H7 (cell line): ENCODE results near the gene ATXN7L2. TPM values are rescaled to one million over a fixed set of nuclear protein-coding genes. Genes with fewer than 3 reads are reported as not detected.

Source experiments
- DNase-seq: peaks from one replicate; pipeline ENCODE4 v3.0.0; 2012
- H3K27me3 ChIP-seq: 2 replicates; pipeline ENCODE4 v1.6.0; 2011; ENCODE audit warnings: mild to moderate bottlenecking, low read length; ENCODE audit not compliant: control insufficient read depth, insufficient read depth
- H3K36me3 ChIP-seq: replicated peaks from 2 replicates; pipeline ENCODE4 v1.5.1; 2011; ENCODE audit warnings: low read length; ENCODE audit not compliant: control insufficient read depth, insufficient read depth
- H3K4me3 ChIP-seq: 2 replicates; pipeline ENCODE4 v1.5.1; 2011; ENCODE audit warnings: low read depth, mild to moderate bottlenecking, control low read depth, low read length, moderate library complexity; ENCODE audit not compliant: insufficient read depth
- total RNA-seq: library from RNA; depleted of rRNA; stranded (reverse); fragments of >200 nt; shearing (Covaris generic); gene quantifications from 2 replicates; pipeline ENCODE4 v1.2.3, GENCODE V29; 2014

The ATXN7L2 gene
- total RNA-seq, 1 experiment from 2014 or later: 9.9 TPM

GRCh38 chr1:109482791-109483671, 674 bp upstream of the ATXN7L2 start:
- H3K36me3 ChIP-seq: no peaks in the 10 kb centered on the region; the same call in 1 of the 2 replicates
- peak overlapping the region; percentile 70 for H3K4me3 ChIP-seq
- DNase-seq: peak; percentile 90
- H3K27me3 ChIP-seq: no peaks in the 10 kb centered on the region; the same call in 1 of the 2 replicates

- H3K36me3 ChIP-seq: peaks cover 1% of the 10 kb centered on the region
- peak; percentile 71 for DNase-seq
- no peaks in the 10 kb centered on the region; the same call in 1 of the 2 replicates for H3K27me3 ChIP-seq
- H3K4me3 ChIP-seq: peak overlapping the region; percentile 74
Measured at GRCh38 chr1:109484519-109484975, 842 bp downstream of the ATXN7L2 start.

DNA sequence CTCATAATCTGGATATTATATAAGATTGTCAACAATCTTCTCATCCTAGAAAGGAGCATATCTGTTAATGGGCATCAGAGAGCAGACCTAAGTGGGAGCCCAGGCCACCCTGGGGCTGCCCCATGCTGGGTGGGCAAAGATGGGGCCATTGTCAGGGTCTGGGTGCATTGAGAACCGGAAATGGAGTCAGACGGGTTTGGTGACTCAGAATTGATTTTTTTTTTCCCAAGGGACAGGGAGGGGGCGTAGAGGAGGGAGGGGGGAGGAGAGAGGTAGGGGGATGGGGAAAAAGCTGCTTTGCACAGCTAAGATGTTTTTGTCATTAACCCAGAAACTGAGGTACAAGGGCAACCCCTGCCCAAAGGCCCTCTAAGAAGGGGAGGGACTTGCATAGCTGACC, 1.3 kb downstream of the ATXN7L2 start:
- Histone ChIP-seq H3K36me3 (peaks cover 1% of the 10 kb centered on the region), H3K27me3 (no peaks in the 10 kb centered on the region; the same call in 1 of the 2 replicates), H3K4me3 (peak overlapping the region; percentile 74)
- DNase-seq: peak; percentile 68

GRCh38 chr1:109487261-109487660, 3.6 kb downstream of the ATXN7L2 start:
- Histone ChIP-seq H3K36me3 (peaks cover 1% of the 10 kb centered on the region), H3K4me3 (no peak overlapping the region), H3K27me3 (no peaks in the 10 kb centered on the region)
- no peak for DNase-seq

- H3K4me3 ChIP-seq: no peak overlapping the region
- peak; percentile 81 for DNase-seq
- peaks cover 1% of the 10 kb centered on the region for H3K36me3 ChIP-seq
- no peaks in the 10 kb centered on the region for H3K27me3 ChIP-seq
Measured at GRCh38 chr1:109488201-109488600, 4.5 kb downstream of the ATXN7L2 start.

- DNase-seq: no peak
- Histone ChIP-seq H3K27me3 (no peaks in the 10 kb centered on the region), H3K4me3 (no peak overlapping the region), H3K36me3 (peaks cover 1% of the 10 kb centered on the region)
Measured at GRCh38 chr1:109488696-109489095, 5.0 kb downstream of the ATXN7L2 start.

GRCh38 chr1:109490029-109490933, 6.6 kb downstream of the ATXN7L2 start:
- Histone ChIP-seq H3K36me3 (peaks cover 1% of the 10 kb centered on the region), H3K4me3 (no peak overlapping the region), H3K27me3 (no peaks in the 10 kb centered on the region)
- DNase-seq: peak; percentile 89

- DNase-seq: no peak
- Histone ChIP-seq H3K4me3 (no peak overlapping the region), H3K27me3 (no peaks in the 10 kb centered on the region), H3K36me3 (peaks cover 1% of the 10 kb centered on the region)
Measured at GRCh38 chr1:109490934-109491302, 7.2 kb downstream of the ATXN7L2 start.

GRCh38 chr1:109491372-109491771, 7.7 kb downstream of the ATXN7L2 start:
- Histone ChIP-seq H3K27me3 (no peaks in the 10 kb centered on the region), H3K36me3 (peaks cover 1% of the 10 kb centered on the region), H3K4me3 (no peak overlapping the region)
- DNase-seq: no peak

DNA sequence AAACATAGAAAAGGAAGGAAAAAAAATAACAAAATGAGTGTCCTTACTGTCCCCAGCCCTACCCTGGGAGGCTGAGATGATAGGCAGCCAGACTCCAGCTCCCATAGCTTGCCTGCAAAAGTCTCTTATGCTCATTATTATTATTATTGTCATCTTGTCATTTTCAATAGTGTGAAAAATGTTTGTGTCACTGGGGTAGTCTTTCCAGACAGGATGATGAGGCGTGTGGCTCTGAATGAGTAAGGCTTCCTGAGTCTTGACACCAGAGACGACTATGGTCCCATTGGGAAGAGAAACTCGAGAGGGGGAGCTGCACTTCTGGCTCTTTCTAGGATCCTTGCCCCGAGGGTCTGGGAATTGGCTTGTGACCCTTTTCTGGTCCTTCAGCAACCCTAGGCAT, 9.1 kb downstream of the ATXN7L2 start:
- Histone ChIP-seq H3K4me3 (no peak overlapping the region), H3K27me3 (no peaks in the 10 kb centered on the region), H3K36me3 (peaks cover 1% of the 10 kb centered on the region)
- no peak for DNase-seq

DNA sequence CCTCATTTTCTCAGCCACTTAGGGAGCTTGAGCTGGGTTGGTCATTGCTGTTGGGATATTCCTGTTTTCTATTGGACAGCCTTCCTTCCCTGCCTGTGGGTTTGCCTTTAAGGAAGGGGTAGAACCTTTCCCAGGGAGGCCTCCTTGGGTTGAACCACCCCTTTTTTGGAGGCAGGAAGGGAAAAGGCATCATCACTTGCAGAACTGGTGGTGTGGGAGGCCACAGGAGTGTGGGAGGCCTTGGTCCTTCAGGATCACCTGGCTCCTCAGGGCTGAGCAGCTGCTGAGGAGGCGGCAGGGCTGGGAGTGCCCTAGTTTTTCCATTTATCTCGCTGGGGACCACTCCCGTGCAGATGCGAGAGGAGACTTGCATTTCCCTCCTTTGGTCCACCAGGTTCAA, 9.5 kb downstream of the ATXN7L2 start:
- DNase-seq: no peak
- H3K4me3 ChIP-seq: no peak overlapping the region
- no peaks in the 10 kb centered on the region for H3K27me3 ChIP-seq
- peaks cover 1% of the 10 kb centered on the region for H3K36me3 ChIP-seq

- DNase-seq: peak; percentile 97
- peaks cover 1% of the 10 kb centered on the region for H3K36me3 ChIP-seq
- no peaks in the 10 kb centered on the region for H3K27me3 ChIP-seq
- H3K4me3 ChIP-seq: peak within 1 kb of the TSS; percentile 94
Measured at GRCh38 chr1:109493805-109494539, 10.3 kb downstream of the ATXN7L2 start, which contains the start of gene CYB561D1. TSS of gene CYB561D1 (plus strand) at chr1:109494094. CDS start at chr1:109494140, 46 bp downstream.

DNA sequence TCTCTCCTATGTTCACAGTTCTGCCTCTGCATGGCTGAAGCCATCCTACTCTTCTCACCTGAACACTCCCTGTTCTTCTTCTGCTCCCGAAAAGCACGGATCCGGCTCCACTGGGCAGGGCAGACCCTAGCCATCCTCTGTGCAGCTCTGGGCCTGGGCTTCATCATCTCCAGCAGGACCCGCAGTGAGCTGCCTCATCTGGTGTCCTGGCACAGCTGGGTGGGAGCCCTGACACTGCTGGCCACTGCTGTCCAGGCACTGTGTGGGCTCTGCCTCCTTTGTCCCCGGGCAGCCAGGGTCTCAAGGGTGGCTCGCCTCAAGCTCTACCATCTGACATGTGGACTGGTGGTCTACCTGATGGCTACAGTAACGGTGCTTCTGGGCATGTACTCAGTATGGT, 12.0 kb downstream of the ATXN7L2 start:
- H3K27me3 ChIP-seq: no peaks in the 10 kb centered on the region
- no peaks in the 10 kb centered on the region; the same call in 1 of the 2 replicates for H3K36me3 ChIP-seq
- no peak for DNase-seq
- H3K4me3 ChIP-seq: no peak overlapping the region
